Chondrocyte (in vitro differentiated cells): Measurements from ENCODE around the gene TMED1. TPM values are rescaled to one million over a fixed set of nuclear protein-coding genes. Genes with fewer than 3 reads are reported as not detected.
A peak's percentile ranks its signal among the peaks of the same experiment; 100 is the strongest.
"Not testable (repeated sequence)": the region's sequence is repeated elsewhere in the genome, so short reads cannot be mapped to it uniquely, and the experiment has no call there.

Experiments used
- DNase-seq: peaks from one replicate; pipeline ENCODE4 v3.0.0; 2021; ENCODE audit warnings: mixed read lengths, low spot score
- H3K27ac Mint-ChIP-seq: one replicate; pipeline ENCODE4 v1.8.0; 2021; ENCODE audit warnings: mild to moderate bottlenecking, moderate library complexity, mixed read lengths; ENCODE audit not compliant: unreplicated experiment
- H3K27me3 Mint-ChIP-seq: 2 replicates; pipeline ENCODE4 v1.8.0; 2021; ENCODE audit warnings: low read depth, mixed read lengths
- H3K36me3 Mint-ChIP-seq: 2 replicates; pipeline ENCODE4 v1.8.0; 2021; ENCODE audit warnings: low read depth, mixed read lengths
- H3K4me1 Mint-ChIP-seq: 2 replicates; pipeline ENCODE4 v1.8.0; 2021; ENCODE audit warnings: low read depth, mild to moderate bottlenecking, mixed read lengths
- H3K4me3 Mint-ChIP-seq: one replicate; pipeline ENCODE4 v1.8.0; 2021; ENCODE audit warnings: mild to moderate bottlenecking, moderate library complexity, mixed read lengths; ENCODE audit not compliant: unreplicated experiment
- H3K9me3 Mint-ChIP-seq: 2 replicates; pipeline ENCODE4 v1.8.0; 2021; ENCODE audit warnings: low read depth, mixed read lengths
- total RNA-seq: library from RNA; stranded (reverse); gene quantifications from 3 replicates; pipeline ENCODE4 v1.2.1, GENCODE V29; 2021
- TF ChIP-seq, protein P1 (sequence below): fragments of 200-600 bp; sonication (generic); IDR thresholded peaks from 2 replicates; pipeline ENCODE4 v1.5.0; 2021; ENCODE audit warnings: antibody characterized with exemption, mild to moderate bottlenecking, moderate library complexity

TMED1 gene
- total RNA-seq, 1 donor from 2014 or later: 29.1 TPM

DNA sequence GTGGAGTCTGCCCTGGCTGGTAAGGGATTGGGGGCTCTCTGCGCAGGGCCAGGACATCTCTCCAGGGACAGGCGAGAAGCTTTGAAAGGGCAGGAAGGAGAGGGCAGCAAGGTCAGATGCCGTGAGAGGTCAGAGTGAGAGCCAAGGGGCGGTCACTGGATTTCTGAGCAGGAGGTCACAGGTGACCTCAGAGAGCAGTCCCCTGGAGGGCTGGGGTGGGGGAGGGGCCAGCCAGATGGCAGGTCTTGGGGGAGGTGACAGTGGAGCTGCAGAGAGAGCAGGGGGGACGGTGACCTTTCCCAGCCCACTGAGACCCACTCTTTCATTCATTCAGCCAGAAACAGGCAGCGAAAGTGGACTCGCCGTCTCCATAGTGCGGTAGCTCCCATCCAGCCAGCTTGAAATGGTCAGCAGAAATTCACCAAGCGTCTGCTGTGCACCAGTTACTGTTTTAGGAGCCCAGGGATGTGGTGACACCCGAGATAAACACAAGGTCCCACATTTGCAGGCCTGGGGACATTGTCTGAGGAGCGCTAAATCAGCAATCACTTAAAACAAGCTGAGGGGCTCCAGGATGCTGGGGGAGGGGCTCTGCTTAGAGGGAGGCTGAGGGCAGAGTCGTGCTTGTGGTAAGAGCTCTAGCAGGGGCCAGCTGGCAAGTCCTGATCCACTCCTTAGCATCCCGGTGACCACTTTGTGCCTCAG is 45.5 kb upstream of the TMED1 start:
- H3K27me3 Mint-ChIP-seq: no peaks in the 10 kb centered on the region
- H3K36me3 Mint-ChIP-seq: no peaks in the 10 kb centered on the region
- TF ChIP-seq, protein P1, sequence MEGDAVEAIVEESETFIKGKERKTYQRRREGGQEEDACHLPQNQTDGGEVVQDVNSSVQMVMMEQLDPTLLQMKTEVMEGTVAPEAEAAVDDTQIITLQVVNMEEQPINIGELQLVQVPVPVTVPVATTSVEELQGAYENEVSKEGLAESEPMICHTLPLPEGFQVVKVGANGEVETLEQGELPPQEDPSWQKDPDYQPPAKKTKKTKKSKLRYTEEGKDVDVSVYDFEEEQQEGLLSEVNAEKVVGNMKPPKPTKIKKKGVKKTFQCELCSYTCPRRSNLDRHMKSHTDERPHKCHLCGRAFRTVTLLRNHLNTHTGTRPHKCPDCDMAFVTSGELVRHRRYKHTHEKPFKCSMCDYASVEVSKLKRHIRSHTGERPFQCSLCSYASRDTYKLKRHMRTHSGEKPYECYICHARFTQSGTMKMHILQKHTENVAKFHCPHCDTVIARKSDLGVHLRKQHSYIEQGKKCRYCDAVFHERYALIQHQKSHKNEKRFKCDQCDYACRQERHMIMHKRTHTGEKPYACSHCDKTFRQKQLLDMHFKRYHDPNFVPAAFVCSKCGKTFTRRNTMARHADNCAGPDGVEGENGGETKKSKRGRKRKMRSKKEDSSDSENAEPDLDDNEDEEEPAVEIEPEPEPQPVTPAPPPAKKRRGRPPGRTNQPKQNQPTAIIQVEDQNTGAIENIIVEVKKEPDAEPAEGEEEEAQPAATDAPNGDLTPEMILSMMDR: no peak
- H3K4me1 Mint-ChIP-seq: peaks cover 57% of the 10 kb centered on the region
- H3K4me3 Mint-ChIP-seq: no peak overlapping the region
- H3K9me3 Mint-ChIP-seq: no peaks in the 10 kb centered on the region
- no peak for DNase-seq
- H3K27ac Mint-ChIP-seq: peak overlapping the region; percentile 17

DNA sequence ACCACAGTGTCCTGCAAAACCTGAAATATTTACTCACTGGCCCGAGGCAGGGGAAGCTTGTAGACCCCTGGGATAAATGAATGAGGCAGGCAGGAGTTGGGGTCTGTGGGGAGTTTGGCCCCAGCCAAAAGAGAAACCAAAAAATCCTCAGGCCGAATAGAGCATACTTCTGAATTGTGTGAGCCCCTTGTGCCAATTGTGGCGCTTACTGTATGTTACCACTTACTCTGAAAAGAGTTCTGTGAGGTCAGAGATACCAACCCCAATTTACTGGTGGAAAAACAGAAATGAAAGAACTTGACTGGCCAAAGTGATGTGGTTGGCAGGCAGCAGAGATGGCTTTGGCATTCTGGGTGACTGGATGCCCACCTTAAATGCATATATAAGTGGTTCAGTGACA is 42.2 kb upstream of the TMED1 start:
- no peak for DNase-seq
- H3K9me3 Mint-ChIP-seq: no peaks in the 10 kb centered on the region
- H3K4me3 Mint-ChIP-seq: no peak overlapping the region
- H3K27me3 Mint-ChIP-seq: no peaks in the 10 kb centered on the region
- no peaks in the 10 kb centered on the region for H3K36me3 Mint-ChIP-seq
- peaks cover 50% of the 10 kb centered on the region for H3K4me1 Mint-ChIP-seq
- peak overlapping the region; percentile 39 for H3K27ac Mint-ChIP-seq
- TF ChIP-seq, protein P1: no peak

DNA sequence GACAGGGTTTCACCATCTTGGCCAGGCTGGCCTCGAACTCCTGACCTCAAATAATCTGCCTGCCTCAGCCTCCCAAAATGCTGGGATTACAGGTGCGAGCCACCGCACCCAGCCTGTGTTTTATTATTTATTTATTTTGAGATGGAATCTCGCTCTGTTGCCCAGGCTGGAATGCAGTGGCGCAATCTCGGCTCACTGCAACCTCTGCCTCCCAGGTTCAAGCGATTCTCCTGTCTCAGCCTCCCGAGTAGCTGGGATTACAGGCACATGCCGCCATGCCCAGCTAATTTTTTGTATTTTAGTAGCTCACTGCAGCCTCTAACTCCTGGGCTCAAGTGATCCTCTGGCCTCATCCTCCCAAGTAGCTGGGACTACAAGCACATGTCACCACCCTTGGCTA is 41.6 kb upstream of the TMED1 start:
- H3K27me3 Mint-ChIP-seq, DNase-seq, H3K36me3 Mint-ChIP-seq, H3K4me3 Mint-ChIP-seq, H3K9me3 Mint-ChIP-seq: not testable (repeated sequence)
- peaks cover 53% of the 10 kb centered on the region for H3K4me1 Mint-ChIP-seq
- H3K27ac Mint-ChIP-seq: peak overlapping the region; percentile 39

DNA sequence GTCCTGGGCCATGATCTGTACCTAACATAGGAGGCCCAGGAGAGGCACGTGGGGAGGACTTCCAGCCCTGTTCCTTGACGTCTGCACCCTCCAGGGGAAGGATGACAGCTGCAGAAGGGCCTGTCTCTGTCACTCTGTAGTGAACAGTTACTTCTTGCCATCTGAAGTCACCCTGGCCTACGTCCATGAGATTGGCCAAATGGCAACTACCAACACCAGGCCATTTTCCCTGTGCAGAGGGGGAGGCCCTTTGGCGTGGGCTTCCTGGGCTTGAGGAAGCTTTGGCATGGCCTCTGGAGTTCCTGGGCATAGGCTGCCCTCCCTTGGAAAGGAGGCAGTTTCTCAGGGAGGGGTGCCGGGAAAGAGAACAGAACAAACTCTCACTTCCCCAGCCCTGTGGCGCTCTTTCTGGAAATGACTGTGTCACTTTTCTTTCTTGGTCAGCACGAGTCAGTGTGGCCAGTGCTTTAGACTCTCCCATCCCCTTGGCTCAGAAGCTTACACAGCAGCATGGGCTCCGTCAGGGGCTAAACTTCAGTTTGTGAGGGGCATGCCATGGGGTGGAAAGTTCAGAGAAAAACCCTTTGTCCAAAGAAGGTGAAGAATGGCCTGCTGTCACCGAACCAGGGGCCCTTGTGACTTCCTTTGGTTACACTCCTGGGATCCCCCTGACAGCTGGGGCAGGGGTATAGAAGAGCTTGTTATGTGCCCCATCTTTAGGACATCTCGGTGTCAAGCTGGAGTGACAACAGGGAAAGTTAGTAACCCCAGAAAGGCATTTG is 40.6 kb upstream of the TMED1 start:
- H3K27me3 Mint-ChIP-seq: no peaks in the 10 kb centered on the region
- peaks cover 46% of the 10 kb centered on the region for H3K4me1 Mint-ChIP-seq
- peak overlapping the region; percentile 4 for H3K27ac Mint-ChIP-seq
- no peak overlapping the region for H3K4me3 Mint-ChIP-seq
- no peak for DNase-seq
- H3K9me3 Mint-ChIP-seq: no peaks in the 10 kb centered on the region
- no peaks in the 10 kb centered on the region for H3K36me3 Mint-ChIP-seq
- TF ChIP-seq, protein P1: no peak

DNA sequence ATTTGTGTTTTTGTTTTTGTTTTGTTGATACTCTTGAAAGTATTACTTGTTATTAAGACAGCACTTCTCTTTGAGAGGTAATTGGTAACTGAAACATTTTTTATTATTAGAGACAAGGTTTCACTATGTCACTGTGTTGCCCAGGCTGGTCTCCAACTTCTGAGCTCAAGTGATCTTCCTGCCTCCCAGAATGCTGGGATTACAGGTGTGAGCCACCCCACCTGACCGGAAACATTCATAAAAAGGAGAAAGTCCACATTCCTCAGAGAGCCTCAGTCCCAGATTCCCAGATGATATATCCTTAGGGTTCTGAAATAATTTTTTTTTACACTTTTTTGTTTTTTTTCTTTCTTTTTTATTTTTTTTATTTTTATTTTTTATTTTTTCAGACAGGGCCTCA is 38.0 kb upstream of the TMED1 start:
- Mint-ChIP-seq H3K27ac (peak overlapping the region; percentile 80), H3K9me3 (no peaks in the 10 kb centered on the region), H3K36me3 (no peaks in the 10 kb centered on the region), H3K4me1 (peaks cover 35% of the 10 kb centered on the region), H3K27me3 (no peaks in the 10 kb centered on the region), H3K4me3 (peak overlapping the region; percentile 33)
- TF ChIP-seq, protein P1: no peak
- no peak for DNase-seq
